ENCODE results near the gene PTPRZ1. TPM values are rescaled to one million over a fixed set of nuclear protein-coding genes. Genes with fewer than 3 reads are reported as not detected.

The PTPRZ1 gene
- total and polyA plus RNA-seq, 2 of the 4 experiments (the other 2 are of a cell fraction), result not detected

GRCh38 chr7:121914676-121915279 lies 41.8 kb downstream of the PTPRZ1 start:
- Histone ChIP-seq H2BK20ac (ENCODE audit: low read depth, low read length) (no peak overlapping the region), H4K20me1 (ENCODE audit: insufficient read depth, low read length) (no peaks in the 10 kb centered on the region), H3K4me1 (ENCODE audit: control insufficient read depth, insufficient read depth, low read length) (no peaks in the 10 kb centered on the region), H3K36me3 (ENCODE audit: control insufficient read depth, insufficient read depth, low read length) (no peaks in the 10 kb centered on the region), H3K14ac (replicated peaks; ENCODE audit: low read depth, low read length) (no peak overlapping the region), H3K56ac (ENCODE audit: extremely low read depth, insufficient read depth, low read length) (no peak overlapping the region), H2BK120ac (ENCODE audit: low read depth, low read length) (no peak overlapping the region), H3K9me3 (ENCODE audit: control insufficient read depth, insufficient read depth, low read length) (no peaks in the 10 kb centered on the region), H3K9ac (ENCODE audit: low read depth, low read length) (no peak overlapping the region), H2AFZ (replicated peaks; ENCODE audit: low read length, poor library complexity) (no peak overlapping the region), H4K91ac (ENCODE audit: insufficient read depth, low read depth, low read length) (no peak overlapping the region), H2AK5ac (ENCODE audit: low read depth, low read length) (no peak overlapping the region), H3K27me3 (ENCODE audit: control insufficient read depth, insufficient read depth, low read length) (no peaks in the 10 kb centered on the region), H4K8ac (ENCODE audit: low read depth in 2 of 2, low read length in 2 of 2) (no peak overlapping the region), H2AK9ac (replicated peaks; ENCODE audit: low read depth, low read length, poor library complexity) (no peak overlapping the region), H2BK15ac (ENCODE audit: low read depth, low read length) (no peak overlapping the region), H2BK5ac (ENCODE audit: low read depth, low read length, poor library complexity, severe bottlenecking) (no peak overlapping the region), H3K23ac (ENCODE audit: low read depth, low read length) (no peak overlapping the region), H3K4ac (ENCODE audit: low read depth, low read length) (no peak overlapping the region), H3K9me1 (ENCODE audit: insufficient read depth, low read length) (no peaks in the 10 kb centered on the region), H3K27ac (ENCODE audit: insufficient read depth, low read length) (no peak overlapping the region), H3K4me2 (ENCODE audit: low read depth, low read length) (no peak overlapping the region), H3K18ac (ENCODE audit: low read depth, low read length) (no peak overlapping the region), H4K5ac (ENCODE audit: low read depth, low read length) (no peak overlapping the region), H3K4me3 (ENCODE audit: insufficient read depth, low read depth, low read length) (no peak overlapping the region), H3K79me1 (ENCODE audit: low read depth in 1 of 2, low read length in 2 of 2) (no peaks in the 10 kb centered on the region)
- in situ Hi-C loops (cut with MboI; ENCODE audit: low sequenced_read_pairs), result no loop called here
- DNase-seq (no peak), ATAC-seq (ENCODE audit: low read depth) (no peak)
- dilution Hi-C loops (cut with HindIII; ENCODE audit: low sequenced_read_pairs, unreplicated experiment), result no loop called here
- BruUV-seq (replicated peaks), result no TSS peak
- WGBS, 2 experiments (ENCODE audit: extremely low coverage in 2 of 2, insufficient read length in 1 of 2), result 80% methylated on average over 2 of the region's 6 CpGs; no CpG with 5 or more reads in 1 of the 2 experiments
- TF ChIP-seq USF2 (IDR thresholded peaks at IDR 0.05; ENCODE audit: low read depth, low read length), result no peak
- TF ChIP-seq MXI1 (IDR thresholded peaks at IDR 0.05; ENCODE audit: borderline replicate concordance, low read depth, low read length), result no peak
- no peak for TF ChIP-seq NFE2L2 (IDR thresholded peaks at IDR 0.05; ENCODE audit: low read depth, low read length)
- TF ChIP-seq RFX5 (IDR thresholded peaks at IDR 0.05; ENCODE audit: low read depth, low read length), result no peak
- TF ChIP-seq CTCF (conservative IDR thresholded peaks at IDR 0.05; ENCODE audit: low read depth, low read length), result no peak
- no peak for TF ChIP-seq RAD21 (IDR thresholded peaks at IDR 0.05; ENCODE audit: low read length)
- no peak for TF ChIP-seq FOS (IDR thresholded peaks at IDR 0.05; ENCODE audit: low read depth, low read length)
- TF ChIP-seq POLR2A (IDR thresholded peaks at IDR 0.05; ENCODE audit: low read depth, low read length), result no peak
- no peak for TF ChIP-seq CHD1 (IDR thresholded peaks at IDR 0.05; ENCODE audit: low read depth, low read length)
- intact Hi-C loops (cut with micrococcal nuclease), result no loop called here
- POLR2A ChIA-PET (ENCODE audit: unreplicated experiment), result no interaction called here
- CTCF ChIA-PET, result interaction anchor here (0.9 kb wide), 1 partner anchor 38 kb away, joined by 3 read pairs; no protein-coding TSS in a partner anchor
